NOMO-1 treated with dmso at 0.1 percent for 144 hours (cell line): Measurements from ENCODE around the gene TMEM132E.

Experiments
- DNase-seq: peaks from one replicate; lab custom pipeline; 2025; ENCODE audit not compliant: unreplicated experiment; lab: John Stamatoyannopoulos, UW

The TMEM132E gene

GRCh38 chr17:34567691-34568465, 11.5 kb upstream of the TMEM132E start:
- DNase-seq: no peak

DNA sequence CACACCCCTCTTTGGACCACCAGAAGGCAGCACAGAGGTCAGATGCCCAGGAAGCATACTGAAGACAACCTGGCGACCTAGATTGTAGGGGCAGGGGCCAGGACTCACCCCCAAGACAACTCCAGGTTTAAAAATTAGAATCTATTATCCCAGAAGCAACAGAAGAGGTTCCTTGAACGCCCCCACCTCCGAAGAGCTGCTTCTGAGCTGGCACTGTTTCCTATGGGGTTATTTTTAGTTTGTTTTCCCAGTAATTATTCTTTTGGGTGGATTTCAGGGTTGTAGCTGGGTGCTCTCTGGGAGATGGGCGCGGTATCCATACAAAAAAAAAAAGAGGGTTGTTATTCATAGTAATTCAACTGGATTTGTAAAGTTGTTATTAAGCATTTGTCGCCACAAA, 10.4 kb upstream of the TMEM132E start:
- DNase-seq: no peak

- DNase-seq: no peak
These were observed 9.8 kb upstream of the TMEM132E start for GRCh38 chr17:34569591-34569990.

GRCh38 chr17:34570506-34570905, 8.9 kb upstream of the TMEM132E start:
- no peak for DNase-seq

GRCh38 chr17:34571428-34572130, 7.8 kb upstream of the TMEM132E start:
- DNase-seq: no peak

DNA sequence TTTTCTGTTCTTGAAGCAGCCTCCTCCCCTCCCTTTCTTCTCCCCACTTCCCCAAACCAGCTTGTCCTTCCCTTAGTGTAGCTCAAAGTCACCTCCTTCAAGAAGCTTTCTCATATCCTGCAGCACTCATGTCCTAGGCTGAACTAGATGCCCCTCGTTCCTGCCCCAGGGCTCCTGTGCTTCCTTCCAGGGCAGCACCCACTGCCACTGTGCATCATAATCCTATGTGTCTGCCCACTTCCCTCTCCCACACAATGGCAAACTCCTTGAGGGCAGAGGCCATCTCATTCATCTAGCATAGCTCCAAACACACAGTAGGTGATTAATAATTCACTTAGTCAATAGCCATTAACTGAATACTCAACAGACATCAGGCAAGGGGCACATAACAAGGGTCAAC, 6.9 kb upstream of the TMEM132E start:
- no peak for DNase-seq

DNA sequence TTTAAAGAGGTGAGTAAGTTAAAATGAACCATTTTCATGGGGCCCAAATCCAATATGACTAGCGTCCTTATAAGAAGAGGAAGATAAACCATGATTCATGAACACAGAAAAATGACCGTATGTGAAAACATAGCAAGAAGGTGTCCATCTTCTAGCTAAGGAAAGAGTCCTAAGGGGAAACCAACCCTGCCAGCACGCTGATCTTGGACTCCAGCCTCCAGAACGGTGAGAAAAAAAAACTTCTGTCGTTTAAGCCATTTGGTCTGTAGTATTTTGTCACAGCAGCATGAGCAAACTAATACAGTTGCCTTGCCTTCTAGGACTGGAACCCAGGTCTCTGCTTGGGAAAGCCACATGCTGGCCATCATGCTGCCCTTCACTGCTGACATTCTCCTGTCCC, 4.2 kb upstream of the TMEM132E start:
- DNase-seq: no peak

DNA sequence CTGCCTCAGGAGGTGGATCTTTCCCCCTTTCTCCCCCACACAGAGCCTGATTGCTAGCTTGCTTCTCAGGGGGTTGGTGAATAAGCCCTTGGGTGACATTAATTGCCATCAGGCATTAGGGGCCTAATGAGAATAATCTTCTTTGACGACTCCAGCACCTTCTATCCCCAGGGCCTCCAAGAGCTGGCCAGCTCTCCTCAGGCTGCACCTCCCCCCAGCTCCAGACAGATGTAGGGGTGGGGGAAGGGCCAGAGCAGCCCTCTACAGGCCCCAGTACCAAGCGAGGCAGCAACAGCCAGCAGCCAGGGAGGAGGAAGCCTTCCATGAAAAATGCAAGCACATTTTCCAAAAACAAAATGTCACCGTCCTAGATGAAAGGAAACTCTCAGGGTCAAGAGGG, 1.4 kb upstream of the TMEM132E start:
- no peak for DNase-seq

DNA sequence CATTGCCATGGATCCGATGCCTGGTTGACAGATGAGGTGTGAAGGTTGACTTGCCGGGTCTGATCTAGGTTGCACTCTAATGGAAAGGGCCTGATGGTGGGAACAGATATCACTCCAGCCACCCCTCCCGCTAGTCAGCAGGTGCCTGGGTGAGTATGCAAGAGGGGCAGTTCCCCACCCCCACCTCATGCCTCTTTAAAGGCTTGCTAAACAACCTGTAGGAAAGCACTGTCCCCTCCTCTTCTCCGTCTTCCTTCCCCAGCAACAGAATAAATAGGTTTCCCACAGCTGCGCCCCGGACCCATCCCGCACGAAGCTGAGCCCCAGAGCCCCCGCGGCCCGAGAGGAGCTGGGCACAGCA, 746 bp upstream of the TMEM132E start:
- DNase-seq: no peak

GRCh38 chr17:34579979-34580684, 750 bp downstream of the TMEM132E start:
- no peak for DNase-seq

DNA sequence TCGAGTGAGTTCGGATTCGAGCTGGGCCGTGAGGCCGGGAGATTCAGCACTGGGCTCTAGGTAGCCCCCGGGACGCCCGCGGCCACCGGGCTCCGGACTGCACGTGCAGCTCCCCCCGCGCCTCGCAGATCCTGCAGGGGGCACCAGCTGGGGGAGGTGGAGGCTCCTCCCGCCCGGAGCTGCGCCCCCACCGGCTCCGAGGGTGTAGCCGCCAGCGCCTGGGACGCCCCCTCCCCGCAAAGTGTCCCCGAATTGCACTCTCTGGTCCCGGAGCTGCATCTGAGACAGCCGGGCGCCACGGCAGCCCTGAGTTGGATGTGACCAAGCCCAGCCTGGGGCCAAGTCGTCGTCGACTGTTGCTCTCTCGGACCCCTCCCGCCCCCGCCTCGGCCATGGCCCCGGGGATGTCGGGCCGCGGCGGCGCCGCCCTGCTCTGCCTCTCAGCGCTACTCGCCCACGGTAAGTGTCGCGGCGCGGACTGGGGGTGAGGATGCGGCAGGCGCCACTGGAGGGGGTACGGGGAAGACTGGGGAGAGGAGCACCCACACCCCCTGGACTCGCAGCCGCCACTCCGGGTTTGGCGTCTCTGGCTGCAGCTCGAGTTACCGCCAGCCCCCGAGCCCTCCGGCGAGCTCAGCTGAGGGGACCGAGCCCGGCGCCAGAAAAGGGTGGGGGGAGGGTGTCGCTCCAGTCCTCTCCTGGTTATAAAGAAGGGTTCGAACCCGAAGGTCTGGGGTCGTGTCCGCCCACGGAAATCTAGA, 1.5 kb downstream of the TMEM132E start:
- no peak for DNase-seq

DNA sequence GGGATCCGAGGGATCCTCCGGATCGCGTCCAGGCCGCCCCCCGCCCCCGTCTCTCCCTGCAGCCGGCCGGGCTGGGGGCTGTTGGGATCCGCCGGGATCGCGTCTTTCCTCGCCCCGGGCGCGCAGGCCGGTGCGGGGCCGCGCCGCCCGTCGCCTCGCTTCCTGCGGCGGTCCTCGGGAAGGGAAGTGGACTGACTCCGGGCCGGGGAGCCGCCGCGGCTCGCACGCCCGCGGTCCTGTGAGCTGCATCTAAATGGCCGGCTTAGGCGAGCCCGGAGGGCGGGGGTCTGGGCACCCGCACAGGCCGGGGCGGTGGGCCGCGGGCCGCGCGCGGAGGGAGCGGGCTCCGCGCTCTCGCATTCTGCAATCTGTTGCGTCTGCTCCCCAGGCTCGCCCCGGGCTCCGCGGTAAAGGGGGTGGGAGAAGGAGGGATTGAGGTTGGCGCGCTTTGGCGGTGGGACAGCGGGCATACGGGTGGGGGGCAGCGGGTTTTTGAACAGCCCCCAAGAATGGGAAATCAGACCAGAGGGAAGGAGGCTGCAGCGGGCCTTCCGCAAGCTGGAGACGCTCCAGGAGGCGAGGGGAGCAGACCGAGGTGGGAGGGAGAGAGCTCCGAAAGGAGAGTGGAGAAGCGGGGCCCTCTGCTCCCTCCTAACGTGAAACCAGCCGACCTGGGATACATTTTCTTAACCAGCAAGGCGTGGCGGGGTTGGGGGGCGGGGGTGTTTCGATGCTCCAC, 2.2 kb downstream of the TMEM132E start:
- DNase-seq: no peak

GRCh38 chr17:34582185-34582900, 3.0 kb downstream of the TMEM132E start:
- no peak for DNase-seq

DNA sequence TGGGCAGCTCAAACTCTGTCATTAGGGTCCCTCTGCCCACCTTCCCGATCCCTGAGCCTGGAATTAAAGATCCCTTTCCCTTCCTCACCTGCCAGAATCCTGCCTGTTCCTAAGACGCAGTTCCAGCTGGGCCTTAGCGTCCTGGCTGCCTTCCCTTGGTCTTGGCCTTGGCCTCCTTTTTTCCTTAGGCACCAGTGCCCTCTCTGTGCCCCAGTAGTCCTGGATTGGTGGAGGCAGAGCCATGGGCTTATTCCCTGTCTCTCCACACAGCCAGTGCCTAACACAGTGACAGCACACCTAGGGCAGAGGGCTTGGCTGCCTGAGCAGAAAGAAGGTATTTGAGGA, 3.5 kb downstream of the TMEM132E start:
- DNase-seq: no peak

- DNase-seq: no peak
These were observed 5.5 kb downstream of the TMEM132E start for GRCh38 chr17:34584805-34585416.

- DNase-seq: no peak
These were observed 7.0 kb downstream of the TMEM132E start for GRCh38 chr17:34586346-34586846.

DNA sequence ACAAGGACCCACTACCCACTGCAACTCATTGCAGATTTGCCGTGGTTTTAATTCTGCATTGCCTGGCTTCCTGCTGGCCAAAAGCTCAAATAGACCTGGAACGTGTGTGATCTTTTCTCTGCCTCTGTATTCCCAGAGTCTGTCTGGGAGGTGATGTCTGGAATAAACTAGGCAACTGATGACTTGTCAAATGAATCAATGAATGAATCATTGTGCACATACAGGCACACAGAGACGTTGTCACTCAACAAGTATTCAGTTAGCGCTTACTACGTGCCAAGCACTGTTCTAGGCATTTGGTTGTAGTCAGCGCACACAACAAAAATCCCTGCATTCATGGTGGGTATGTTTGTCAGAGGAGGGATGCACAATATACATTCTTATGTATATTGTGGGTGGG, 8.9 kb downstream of the TMEM132E start:
- DNase-seq: no peak

- no peak for DNase-seq
These were observed 10.0 kb downstream of the TMEM132E start for GRCh38 chr17:34589120-34589965.

- DNase-seq: no peak
These were observed 12.6 kb downstream of the TMEM132E start for GRCh38 chr17:34592002-34592401.
